Smooth muscle cell of the umbilical artery (primary cell): Measurements from ENCODE around the gene ADGRF1. TPM values are rescaled to one million over a fixed set of nuclear protein-coding genes. Genes with fewer than 3 reads are reported as not detected.

ENCODE experiments used
- total RNA-seq: library from RNA; depleted of rRNA; stranded (reverse); fragments of >200 nt; gene quantifications from 2 replicates; pipeline ENCODE4 v1.2.3, GENCODE V29; 2014

ADGRF1 gene
- not detected in 2 replicates for total RNA-seq

DNA sequence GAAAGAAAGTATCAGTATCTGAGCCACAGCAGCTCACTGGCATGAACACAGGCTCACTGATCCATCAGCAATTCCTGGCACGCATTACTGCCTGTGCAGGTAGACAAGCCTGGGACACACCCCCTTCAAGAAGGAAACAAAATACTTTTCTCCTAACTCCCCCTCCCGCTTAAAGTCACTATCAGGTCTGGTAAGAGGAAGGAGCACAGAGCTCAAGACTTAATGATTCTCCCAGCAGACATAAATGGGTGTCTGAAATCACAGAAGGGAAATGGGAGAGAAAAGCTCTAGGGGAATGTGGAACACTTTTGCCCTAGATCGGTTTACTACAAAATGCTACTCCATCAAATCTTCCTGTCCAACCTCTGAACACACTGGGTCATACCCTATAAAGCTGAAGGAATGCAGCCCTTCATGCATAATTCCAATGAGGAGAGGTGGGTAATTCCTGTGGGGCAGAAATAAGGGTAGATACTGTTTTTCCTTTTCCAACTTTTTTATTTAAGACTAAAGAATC is at the start of gene ADGRF1:
Gene ADGRF1 (minus strand): TSS at position 58 of the 517 bp plus-strand sequence. CDS start 13,271 bp downstream, outside the sequence.

Other genes starting within 250 kb of the ADGRF1 start
- gene MEP1A, start 248.9 kb downstream of the ADGRF1 start, total RNA-seq: not detected in 2 replicates
- gene ADGRF5, start 120.4 kb downstream of the ADGRF1 start, total RNA-seq: under 0.01 and 0.09 TPM in 2 replicates